HG02763 (cell line): ENCODE data around the gene HBS1L.

Experiments used
- ATAC-seq: cut with Tn5 transposase; IDR thresholded peaks from one replicate; pipeline ENCODE4 v1.9.1; 2021; ENCODE audit warnings: mild to moderate bottlenecking, moderate library complexity; ENCODE audit not compliant: unreplicated experiment

Gene HBS1L

GRCh38 chr6:135038335-135038734 lies 16.3 kb downstream of the HBS1L start:
- no peak for ATAC-seq

- no peak for ATAC-seq
Observed at GRCh38 chr6:135037541-135037940, 17.1 kb downstream of the HBS1L start.

GRCh38 chr6:135036731-135037420 lies 17.7 kb downstream of the HBS1L start:
- ATAC-seq, result no peak

DNA sequence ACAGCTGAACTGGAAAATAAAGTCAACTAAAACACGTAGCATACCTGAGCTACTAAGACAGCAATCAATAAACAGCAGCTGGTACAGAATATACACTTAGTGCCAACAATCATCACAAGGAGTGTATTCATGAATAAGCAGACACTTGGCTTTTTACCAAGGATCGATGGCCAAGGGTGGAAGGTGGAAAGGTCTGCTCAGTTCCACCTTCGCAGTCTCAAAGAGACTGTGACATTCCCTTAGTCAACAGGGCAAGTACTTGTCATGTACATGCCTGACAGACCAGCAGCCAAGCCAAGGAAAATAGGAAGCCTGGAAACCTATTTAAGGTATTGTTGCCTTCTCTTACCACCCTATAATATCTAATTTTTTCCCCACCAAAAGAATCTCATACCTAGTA lies 21.4 kb downstream of the HBS1L start:
- ATAC-seq, result no peak

GRCh38 chr6:135030532-135031178 lies 24.0 kb downstream of the HBS1L start:
- no peak for ATAC-seq

DNA sequence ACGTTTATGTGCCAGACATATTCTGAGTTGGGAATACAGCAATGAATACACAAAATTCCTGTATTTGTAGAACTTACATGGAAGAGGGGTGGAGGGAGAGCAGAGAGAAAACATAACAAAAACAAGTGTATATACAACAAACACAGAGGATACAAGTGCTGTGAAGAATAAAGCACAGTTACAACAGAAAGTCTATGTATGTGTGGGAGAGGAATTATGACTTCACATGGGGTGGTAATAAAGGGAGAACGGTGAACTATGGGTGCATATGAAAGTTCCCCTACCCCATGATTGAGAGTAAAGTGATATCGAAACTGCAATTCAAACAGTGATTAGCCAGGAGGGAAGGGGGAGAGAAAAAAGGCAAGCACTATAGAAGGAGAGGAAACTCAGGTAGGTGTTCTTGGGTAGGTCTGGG lies 24.6 kb downstream of the HBS1L start:
- peak; percentile 94 for ATAC-seq

GRCh38 chr6:135025775-135026174 lies 28.8 kb downstream of the HBS1L start:
- no peak for ATAC-seq

GRCh38 chr6:135025175-135025574 lies 29.4 kb downstream of the HBS1L start:
- ATAC-seq, result no peak

DNA sequence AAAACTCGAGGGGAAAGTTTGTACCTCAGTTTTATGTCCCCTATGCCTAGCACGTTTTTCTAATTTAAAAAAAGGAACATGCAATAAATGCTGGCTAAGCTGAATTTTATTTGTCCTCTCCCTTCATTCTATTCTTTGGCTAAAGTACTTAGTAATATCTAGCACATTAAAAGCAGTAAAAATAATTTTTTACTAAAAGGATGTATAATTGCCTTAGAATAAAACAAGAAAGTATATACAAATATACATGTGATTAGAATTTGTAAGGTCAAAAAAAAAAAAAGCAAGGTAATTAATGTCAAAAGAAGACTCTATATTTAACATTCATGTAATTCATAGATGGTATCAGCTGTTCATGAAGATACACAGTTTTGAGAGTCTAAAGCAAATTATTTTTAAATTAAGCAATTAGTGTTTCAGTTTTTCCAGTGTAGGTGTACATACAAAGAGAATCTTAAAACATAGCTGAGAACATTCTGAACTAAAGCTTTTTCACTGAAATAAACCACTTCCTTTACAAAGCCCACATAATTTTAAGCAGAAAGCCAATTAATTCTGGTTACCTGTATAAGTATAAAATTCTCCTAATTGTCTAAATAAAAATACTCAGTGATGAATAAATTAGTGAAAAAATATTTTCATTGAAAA lies 32.4 kb downstream of the HBS1L start:
- no peak for ATAC-seq

GRCh38 chr6:135021310-135022049 lies 33.1 kb downstream of the HBS1L start:
- ATAC-seq, result no peak

DNA sequence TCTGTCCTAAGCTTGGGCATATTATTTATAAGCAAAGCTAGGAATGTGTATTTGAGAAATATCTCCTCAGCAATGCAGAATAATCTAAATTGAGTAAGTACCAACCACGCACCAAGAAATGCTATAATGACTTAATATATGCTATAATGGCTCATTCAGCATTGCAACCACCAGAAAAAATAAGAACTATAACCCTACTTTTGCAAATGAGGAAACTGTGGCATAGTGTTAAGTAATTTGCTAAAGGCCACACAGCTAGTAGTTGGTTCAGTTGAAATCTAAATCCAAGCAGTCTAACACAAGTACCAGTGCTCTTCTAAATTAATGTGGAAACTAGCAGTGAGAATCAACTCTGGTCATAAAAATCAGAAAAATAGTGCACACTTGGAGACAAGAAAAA lies 35.7 kb downstream of the HBS1L start:
- no peak for ATAC-seq

DNA sequence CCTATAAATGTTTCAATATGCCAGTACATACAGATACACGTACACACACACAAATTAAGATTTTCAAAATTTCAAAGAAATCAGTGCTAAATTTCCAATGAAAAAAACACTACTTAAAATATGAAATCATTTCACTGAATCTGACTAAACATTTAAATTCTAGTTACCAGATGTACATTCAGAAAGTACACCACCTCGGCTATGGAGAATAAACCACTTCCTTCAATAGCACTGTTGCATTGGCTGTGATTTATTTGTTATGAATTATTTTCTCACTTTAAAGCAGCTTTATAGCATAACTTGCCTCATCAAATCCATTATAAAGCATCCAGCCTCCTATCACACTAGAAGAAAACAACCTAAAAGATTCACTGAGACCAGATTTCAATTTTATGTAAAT lies 36.6 kb downstream of the HBS1L start:
- ATAC-seq, result no peak

DNA sequence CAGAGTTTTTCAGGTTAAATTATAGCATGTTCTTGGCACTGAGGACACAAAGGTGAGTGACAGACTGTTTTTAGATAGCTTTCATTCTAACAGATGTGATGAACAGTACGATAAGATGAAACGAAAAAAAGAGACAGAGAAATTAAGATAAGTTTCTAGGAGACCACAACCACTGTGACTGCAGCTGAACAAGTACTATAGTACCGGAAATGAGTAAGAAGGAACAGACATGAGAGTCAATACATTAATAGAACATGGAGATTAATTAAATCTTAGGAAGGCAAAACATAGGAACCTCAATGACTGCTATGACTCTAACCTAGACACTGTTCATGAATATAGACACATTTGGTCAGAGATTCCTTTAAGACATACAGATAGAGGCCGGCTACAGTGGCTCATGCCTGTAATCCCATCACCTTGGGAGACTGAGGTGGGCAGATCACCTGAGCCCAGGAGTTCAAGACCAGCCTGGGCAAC lies 40.2 kb downstream of the HBS1L start:
- peak; percentile 94 for ATAC-seq

DNA sequence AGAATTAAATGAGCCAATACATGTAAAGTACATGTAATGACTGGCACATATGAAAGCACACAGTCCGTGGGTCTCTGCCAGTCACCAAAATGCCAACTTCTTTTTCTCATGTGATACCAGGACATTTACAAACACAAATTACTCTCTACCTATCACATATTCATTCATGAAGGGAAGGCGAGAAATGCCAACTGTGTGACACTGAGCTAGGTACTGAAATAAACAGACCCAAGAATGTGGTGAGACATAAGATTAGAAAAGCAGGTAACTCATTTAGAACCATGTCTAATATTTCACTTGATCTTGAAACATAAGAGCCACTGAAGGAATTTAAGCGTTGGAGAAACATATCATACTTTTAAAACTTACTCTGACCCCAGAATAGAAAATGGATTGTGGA lies 41.4 kb downstream of the HBS1L start:
- ATAC-seq, result no peak

DNA sequence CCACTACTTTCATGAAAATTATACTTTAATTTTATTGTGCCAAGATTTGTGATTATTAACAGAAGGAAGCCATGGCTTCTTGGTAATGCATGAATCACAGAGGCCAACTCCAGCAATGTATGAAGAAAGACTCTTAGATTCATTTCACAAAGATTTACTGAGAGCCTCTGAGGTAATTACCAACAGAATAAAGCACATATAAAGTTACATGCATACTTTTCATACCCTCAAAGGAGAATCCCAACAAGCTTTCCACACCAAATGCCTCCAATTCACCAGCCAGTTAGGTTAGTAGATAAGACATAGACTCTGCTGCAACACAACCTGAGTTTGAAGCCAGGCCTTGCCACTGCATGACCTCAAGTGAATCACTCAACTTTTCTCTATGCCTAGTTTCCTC lies 41.9 kb downstream of the HBS1L start:
- ATAC-seq, result no peak

DNA sequence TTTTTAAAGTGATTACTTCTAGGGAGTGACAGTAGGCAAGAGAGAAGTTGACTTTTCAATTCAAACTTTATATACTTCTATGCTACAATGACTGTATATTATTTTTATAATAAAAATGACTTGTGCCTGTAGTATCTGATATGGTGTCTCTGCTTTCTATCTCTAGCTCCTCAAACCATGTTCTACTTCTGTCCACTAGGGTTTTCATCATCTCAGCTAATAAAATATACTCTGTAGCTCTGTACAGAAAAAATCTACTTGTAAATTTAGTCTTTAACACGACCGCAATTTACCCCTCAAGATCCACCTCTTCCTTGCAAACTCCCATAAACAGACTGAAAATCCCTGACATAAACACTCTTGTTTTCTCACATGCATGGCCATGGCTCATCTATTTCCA lies 42.3 kb downstream of the HBS1L start:
- ATAC-seq, result no peak

DNA sequence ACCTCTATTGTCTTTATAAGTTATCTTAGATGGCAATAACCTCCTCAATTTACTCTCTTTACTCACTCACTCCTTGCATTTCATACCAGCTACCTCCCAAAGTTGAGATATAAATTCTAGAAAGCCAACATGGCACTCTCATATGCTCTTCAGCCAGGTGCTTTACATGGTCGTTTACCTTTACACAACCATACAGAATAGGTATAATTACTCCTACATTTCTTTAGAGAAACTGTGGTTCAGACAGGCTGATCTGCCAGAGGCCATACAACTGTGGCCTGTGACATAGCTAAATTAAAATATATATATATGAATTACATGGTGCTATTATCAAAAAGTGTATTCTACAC lies 45.7 kb downstream of the HBS1L start:
- ATAC-seq, result peak; percentile 14

- peak; percentile 78 for ATAC-seq
Observed at GRCh38 chr6:135008072-135008940, 46.3 kb downstream of the HBS1L start.

- ATAC-seq, result no peak
Observed at GRCh38 chr6:135006386-135006914, 48.2 kb downstream of the HBS1L start.

GRCh38 chr6:135004399-135004798 lies 50.2 kb downstream of the HBS1L start:
- ATAC-seq, result no peak
